Neural progenitor cell (in vitro differentiated cells): ENCODE measurements around the gene EGFR.

Experiments
- CTCF ChIP-seq: fragments of 200-600 bp; sonication (generic); IDR thresholded peaks from 2 replicates; pipeline ENCODE4 v1.5.1; 2017; ENCODE audit warnings: antibody characterized with exemption, mild to moderate bottlenecking
- EZH2 ChIP-seq: fragments of 200-600 bp; sonication (generic); IDR thresholded peaks from 2 replicates; pipeline ENCODE4 v1.6.1; 2017; ENCODE audit warnings: antibody characterized with exemption, mild to moderate bottlenecking, moderate library complexity
- EZH2phosphoT487 ChIP-seq: fragments of 200-600 bp; sonication (generic); IDR thresholded peaks from 2 replicates; pipeline ENCODE4 v1.6.1; 2017; ENCODE audit warnings: antibody characterized with exemption

GRCh38 chr7:55034776-55035175 is 16.0 kb downstream of the EGFR start:
- TF ChIP-seq CTCF, result no peak
- TF ChIP-seq EZH2, result no peak
- TF ChIP-seq EZH2phosphoT487, result no peak
